HepG2 (cell line): Measurements from ENCODE around the gene ANKRD10. TPM values are rescaled to one million over a fixed set of nuclear protein-coding genes. Genes with fewer than 3 reads are reported as not detected.

Source experiments
- BHLHE40 ChIP-seq: IDR thresholded peaks from 2 replicates; pipeline ENCODE4 v1.6.1; 2011; ENCODE audit warnings: low read length, improper control_type of control experiment
- FOSL1 ChIP-seq: sonication (generic); formaldehyde crosslinking; IDR thresholded peaks from 2 replicates; pipeline ENCODE4 v1.9.0; 2021; ENCODE audit warnings: missing genetic modification reagents, borderline replicate concordance
- GATAD2A ChIP-seq: IDR thresholded peaks from 2 replicates; pipeline ENCODE4 v1.6.1; 2016
- MAFK ChIP-seq, 2 experiments: IDR thresholded peaks in 1 of 2; conservative IDR thresholded peaks in 1 of 2; 2 replicates each; pipeline ENCODE4 v1.6.1; 2011; ENCODE audit warnings: improper control_type of control experiment in 2 of 2, low read length in 2 of 2
- NFE2L2 ChIP-seq: fragments of 150-350 bp; IDR thresholded peaks from 2 replicates; pipeline ENCODE4 v1.6.1; 2014; ENCODE audit warnings: low read length
- NR2F6 ChIP-seq, 2 experiments: IDR thresholded peaks; 2 replicates each; pipeline ENCODE4 v1.6.1; 2016; ENCODE audit warnings: antibody characterized with exemption in 1 of 2, mild to moderate bottlenecking in 1 of 2
- RBFOX2 ChIP-seq: fragments of 200-400 bp; formaldehyde crosslinking; IDR thresholded peaks from 2 replicates; pipeline ENCODE4 v1.6.1; 2017; ENCODE audit warnings: low read depth, mild to moderate bottlenecking, low read length
- REPIN1 ChIP-seq: sonication (generic); formaldehyde crosslinking; IDR thresholded peaks from 2 replicates; pipeline ENCODE4 v1.8.0; 2022; ENCODE audit warnings: missing genetic modification reagents, low read depth, mild to moderate bottlenecking, borderline replicate concordance
- SP2 ChIP-seq: sonication (generic); formaldehyde crosslinking; IDR thresholded peaks from 2 replicates; pipeline ENCODE4 v1.5.1; 2020; ENCODE audit warnings: mild to moderate bottlenecking, missing genetic modification reagents
- ZNF264 ChIP-seq: sonication (generic); formaldehyde crosslinking; IDR thresholded peaks from 2 replicates; pipeline ENCODE4 v1.4.0; 2020; ENCODE audit warnings: missing genetic modification reagents
- ZNF646 ChIP-seq: sonication (generic); formaldehyde crosslinking; IDR thresholded peaks from 2 replicates; pipeline ENCODE4 v1.9.0; 2021; ENCODE audit warnings: mild to moderate bottlenecking, missing genetic modification reagents
- ZNF773 ChIP-seq: sonication (generic); formaldehyde crosslinking; IDR thresholded peaks from 2 replicates; pipeline ENCODE4 v1.4.0; 2020; ENCODE audit warnings: missing genetic modification reagents, borderline replicate concordance
- ZNF788 ChIP-seq: sonication (generic); formaldehyde crosslinking; IDR thresholded peaks from 2 replicates; pipeline ENCODE4 v1.5.0; 2020; ENCODE audit warnings: mild to moderate bottlenecking, missing genetic modification reagents, borderline replicate concordance
- polyA plus RNA-seq, 8 experiments: library from polyadenylated mRNA; depleted of rRNA in 3 of 8; stranded (reverse) in 7 of 8; unstranded in 1 of 8; fragments of >200 nt; fragmentation: Illumina TruSeq in 4 of 8; extraction: Trizol in 4 of 8; gene quantifications; 2 replicates each; pipeline versions ENCODE4 v1.2.1 to v1.2.3, GENCODE V29; 2011 to 2016; ENCODE audit warnings: low read depth in 4 of 8, missing spikeins in 1 of 8, mixed read lengths in 1 of 8; ENCODE audit not compliant: insufficient read depth in 1 of 8
- total RNA-seq, 5 experiments: library from RNA; depleted of rRNA; stranded (reverse); fragments of >200 nt; fragmentation: Illumina TruSeq; extraction: Trizol; gene quantifications; 2 replicates each; pipeline ENCODE4 v1.2.3, GENCODE V29; 2016; ENCODE audit warnings: low read depth in 1 of 5
- TF ChIP-seq, protein P1 (sequence below): sonication (generic); formaldehyde crosslinking; IDR thresholded peaks from 2 replicates; pipeline ENCODE4 v1.8.1; 2023; ENCODE audit warnings: mild to moderate bottlenecking, moderate library complexity, missing genetic modification reagents
- TF ChIP-seq, protein P2 (sequence below): sonication (generic); formaldehyde crosslinking; IDR thresholded peaks from 2 replicates; pipeline ENCODE4 v1.5.1; 2020; ENCODE audit warnings: mild to moderate bottlenecking, missing genetic modification reagents, borderline replicate concordance

The ANKRD10 gene
- total and polyA plus RNA-seq, 2 of the 13 experiments (the other 11 are each of a cell fraction or from before 2014, with no cell fraction given), result 108 to 115 TPM

DNA sequence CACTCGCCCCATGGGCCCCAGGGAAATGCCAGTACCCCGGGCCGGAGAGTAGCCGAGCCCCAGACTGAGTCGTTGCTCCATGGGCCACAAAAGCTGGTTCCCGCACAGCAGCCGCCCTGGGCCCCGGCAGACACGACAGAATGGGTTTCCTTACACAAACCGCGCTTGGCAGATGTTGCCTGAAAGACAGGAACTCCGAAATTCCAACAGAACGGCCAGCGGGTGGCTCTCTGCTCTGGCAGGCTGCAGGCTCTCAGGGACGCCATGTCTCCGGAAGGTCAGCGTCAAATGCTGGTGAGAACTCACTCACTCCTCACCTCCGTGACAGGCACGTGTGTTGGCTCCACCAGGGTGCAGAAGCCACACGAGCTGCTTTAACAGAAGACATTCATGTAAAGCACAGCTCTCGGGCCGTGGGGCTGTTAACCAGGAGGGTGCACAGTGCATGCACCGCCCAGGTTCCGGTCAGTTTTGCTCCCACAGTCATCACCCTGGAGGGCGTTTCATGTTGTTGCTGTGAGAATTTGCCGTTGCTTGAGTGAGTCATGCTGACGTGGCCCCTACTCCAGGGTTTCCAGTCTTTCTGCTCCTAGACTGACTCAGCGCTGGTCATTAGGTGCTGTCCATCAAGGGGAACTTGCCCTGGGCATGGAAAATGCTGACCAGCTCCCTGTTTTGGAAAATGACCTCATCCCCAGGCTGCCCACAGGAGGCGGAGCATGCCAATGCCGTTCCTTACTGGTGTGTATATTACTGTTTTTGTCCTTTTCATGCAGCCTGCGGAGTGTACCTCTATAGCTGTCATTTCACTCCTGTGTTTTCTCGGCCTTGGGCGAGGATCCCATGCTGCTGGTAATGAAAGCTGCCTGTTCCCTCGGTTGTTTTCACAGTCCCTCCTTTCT, 44.8 kb downstream of the ANKRD10 start (continued):
- TF ChIP-seq ZNF646 (CRISPR knock-in tag) (peak; percentile 66; the same call in 1 of the 2 replicates), ZNF773 (CRISPR knock-in tag) (no peak), REPIN1 (no peak), ZNF264 (CRISPR knock-in tag) (0 out of 2 replicates have a peak, but pooled peaks have one; percentile 21), RBFOX2 (0 out of 2 replicates have a peak, but pooled peaks have one; percentile 19), ZNF788 (peak; percentile 80; the same call in 1 of the 2 replicates), FOSL1 (CRISPR knock-in tag) (peak; percentile 75; the same call in 1 of the 2 replicates), SP2 (CRISPR knock-in tag) (0 out of 2 replicates have a peak, but pooled peaks have one; percentile 37), NFE2L2 (no peak; the same call in 1 of the 2 replicates), GATAD2A (CRISPR knock-in tag) (peak; percentile 32; the same call in 1 of the 2 replicates), NR2F6 (IDR thresholded peaks at IDR 0.05) (no peak), NR2F6 (CRISPR knock-in tag; IDR thresholded peaks at IDR 0.05) (peak; percentile 6; the same call in 1 of the 2 replicates), MAFK (conservative IDR thresholded peaks at IDR 0.05 in 1 of 2, IDR thresholded peaks at IDR 0.05 in 1 of 2; ENCODE audit: low read length in 2 of 2) (peak; percentile 83 to 90), BHLHE40 (peak; percentile 52)
- TF ChIP-seq, protein P1, sequence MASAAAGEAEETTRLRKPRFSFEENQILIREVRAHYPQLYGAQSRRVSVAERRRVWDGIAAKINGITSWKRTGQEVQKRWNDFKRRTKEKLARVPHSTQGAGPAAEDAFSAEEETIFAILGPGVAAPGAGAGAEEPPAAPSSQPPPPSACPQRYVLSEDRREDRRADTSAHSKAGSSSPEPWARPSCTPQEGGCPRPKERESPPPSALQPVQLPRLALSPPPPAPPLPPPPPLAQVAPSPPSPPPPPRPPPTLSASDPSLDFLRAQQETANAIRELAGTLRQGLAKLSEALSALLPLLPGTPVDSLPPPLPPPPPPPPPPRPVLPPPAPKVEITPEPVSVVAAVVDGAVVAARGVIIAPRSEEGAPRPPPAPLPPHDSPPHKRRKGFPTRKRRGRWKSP (CRISPR knock-in tag), result 0 out of 2 replicates have a peak, but pooled peaks have one; percentile 72
- TF ChIP-seq, protein P2, sequence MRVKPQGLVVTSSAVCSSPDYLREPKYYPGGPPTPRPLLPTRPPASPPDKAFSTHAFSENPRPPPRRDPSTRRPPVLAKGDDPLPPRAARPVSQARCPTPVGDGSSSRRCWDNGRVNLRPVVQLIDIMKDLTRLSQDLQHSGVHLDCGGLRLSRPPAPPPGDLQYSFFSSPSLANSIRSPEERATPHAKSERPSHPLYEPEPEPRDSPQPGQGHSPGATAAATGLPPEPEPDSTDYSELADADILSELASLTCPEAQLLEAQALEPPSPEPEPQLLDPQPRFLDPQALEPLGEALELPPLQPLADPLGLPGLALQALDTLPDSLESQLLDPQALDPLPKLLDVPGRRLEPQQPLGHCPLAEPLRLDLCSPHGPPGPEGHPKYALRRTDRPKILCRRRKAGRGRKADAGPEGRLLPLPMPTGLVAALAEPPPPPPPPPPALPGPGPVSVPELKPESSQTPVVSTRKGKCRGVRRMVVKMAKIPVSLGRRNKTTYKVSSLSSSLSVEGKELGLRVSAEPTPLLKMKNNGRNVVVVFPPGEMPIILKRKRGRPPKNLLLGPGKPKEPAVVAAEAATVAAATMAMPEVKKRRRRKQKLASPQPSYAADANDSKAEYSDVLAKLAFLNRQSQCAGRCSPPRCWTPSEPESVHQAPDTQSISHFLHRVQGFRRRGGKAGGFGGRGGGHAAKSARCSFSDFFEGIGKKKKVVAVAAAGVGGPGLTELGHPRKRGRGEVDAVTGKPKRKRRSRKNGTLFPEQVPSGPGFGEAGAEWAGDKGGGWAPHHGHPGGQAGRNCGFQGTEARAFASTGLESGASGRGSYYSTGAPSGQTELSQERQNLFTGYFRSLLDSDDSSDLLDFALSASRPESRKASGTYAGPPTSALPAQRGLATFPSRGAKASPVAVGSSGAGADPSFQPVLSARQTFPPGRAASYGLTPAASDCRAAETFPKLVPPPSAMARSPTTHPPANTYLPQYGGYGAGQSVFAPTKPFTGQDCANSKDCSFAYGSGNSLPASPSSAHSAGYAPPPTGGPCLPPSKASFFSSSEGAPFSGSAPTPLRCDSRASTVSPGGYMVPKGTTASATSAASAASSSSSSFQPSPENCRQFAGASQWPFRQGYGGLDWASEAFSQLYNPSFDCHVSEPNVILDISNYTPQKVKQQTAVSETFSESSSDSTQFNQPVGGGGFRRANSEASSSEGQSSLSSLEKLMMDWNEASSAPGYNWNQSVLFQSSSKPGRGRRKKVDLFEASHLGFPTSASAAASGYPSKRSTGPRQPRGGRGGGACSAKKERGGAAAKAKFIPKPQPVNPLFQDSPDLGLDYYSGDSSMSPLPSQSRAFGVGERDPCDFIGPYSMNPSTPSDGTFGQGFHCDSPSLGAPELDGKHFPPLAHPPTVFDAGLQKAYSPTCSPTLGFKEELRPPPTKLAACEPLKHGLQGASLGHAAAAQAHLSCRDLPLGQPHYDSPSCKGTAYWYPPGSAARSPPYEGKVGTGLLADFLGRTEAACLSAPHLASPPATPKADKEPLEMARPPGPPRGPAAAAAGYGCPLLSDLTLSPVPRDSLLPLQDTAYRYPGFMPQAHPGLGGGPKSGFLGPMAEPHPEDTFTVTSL (CRISPR knock-in tag), result peak; percentile 54; the same call in 1 of the 2 replicates
